NCI-H524 (cell line): ENCODE results near the gene MIB2.
A peak's percentile ranks its signal among the peaks of the same experiment; 100 is the strongest.
"Not testable (repeated sequence)": the region's sequence is repeated elsewhere in the genome, so short reads cannot be mapped to it uniquely, and the experiment has no call there.

ENCODE experiments used
- DNase-seq, 2 experiments: peaks; one replicate each; lab custom pipeline; 2025; lab: John Stamatoyannopoulos, UW

The MIB2 gene

DNA sequence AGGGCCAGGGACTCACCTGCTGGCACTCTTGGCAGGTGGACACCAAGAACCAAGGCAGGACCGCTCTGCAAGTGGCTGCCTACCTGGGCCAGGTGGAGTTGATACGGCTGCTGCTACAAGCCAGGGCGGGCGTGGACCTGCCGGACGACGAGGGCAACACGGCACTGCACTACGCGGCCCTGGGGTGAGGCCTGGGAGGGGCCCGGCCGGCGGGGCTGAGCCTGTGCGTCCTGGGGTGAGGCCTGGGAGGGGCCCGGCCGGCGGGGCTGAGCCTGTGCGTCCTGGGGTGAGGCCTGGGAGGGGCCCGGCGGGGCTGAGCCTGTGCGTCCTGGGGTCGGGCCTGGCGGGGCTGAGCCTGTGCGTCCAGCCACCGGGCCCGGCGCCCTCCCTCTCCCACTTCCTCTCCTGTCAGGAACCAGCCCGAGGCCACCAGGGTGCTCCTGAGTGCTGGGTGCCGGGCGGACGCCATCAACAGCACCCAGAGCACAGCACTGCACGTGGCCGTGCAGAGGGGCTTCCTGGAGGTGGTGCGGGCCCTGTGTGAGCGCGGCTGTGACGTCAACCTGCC lies 12.0 kb downstream of the MIB2 start:
- DNase-seq = no peak

- no peak for DNase-seq
Measured at GRCh38 chr1:1627829-1628753, 12.8 kb downstream of the MIB2 start.

DNA sequence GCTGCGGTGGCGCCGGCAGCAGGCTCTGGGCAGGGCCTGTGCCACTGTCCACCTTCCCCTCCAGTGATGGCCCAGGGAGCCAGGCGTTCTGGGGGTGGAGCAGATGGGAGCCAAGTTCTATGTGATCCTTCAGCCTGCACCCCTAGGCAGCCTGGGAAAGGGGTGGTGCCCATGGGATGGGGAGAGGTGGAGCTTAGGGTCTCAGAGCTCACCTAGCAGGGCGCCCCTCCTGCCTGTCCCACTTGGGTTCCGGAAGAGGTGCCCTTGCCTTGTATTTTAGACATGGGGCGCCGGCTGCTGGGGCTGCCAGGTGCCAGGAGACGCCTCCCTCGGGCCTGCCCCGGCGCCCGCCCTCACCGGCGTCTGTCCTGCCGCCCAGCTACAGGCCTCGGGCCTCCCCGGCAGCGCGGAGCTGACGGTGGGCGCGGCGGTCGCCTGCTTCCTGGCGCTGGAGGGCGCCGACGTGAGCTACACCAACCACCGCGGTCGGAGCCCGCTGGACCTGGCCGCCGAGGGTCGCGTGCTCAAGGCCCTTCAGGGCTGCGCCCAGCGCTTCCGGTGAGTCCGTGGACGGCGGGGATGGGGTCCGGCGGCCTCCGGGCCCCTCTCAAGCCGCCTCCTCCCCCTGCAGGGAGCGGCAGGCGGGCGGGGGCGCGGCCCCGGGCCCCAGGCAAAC lies 13.6 kb downstream of the MIB2 start:
- DNase-seq = no peak

GRCh38 chr1:1629430-1630190 lies 14.3 kb downstream of the MIB2 start:
- no peak for DNase-seq

GRCh38 chr1:1630191-1630964 lies 15.1 kb downstream of the MIB2 start:
- DNase-seq = peak; percentile 80 to 93

GRCh38 chr1:1630965-1631781 lies 15.9 kb downstream of the MIB2 start:
- DNase-seq = no peak

- DNase-seq = peak in 1 of 2 experiments; percentile 30
Measured at GRCh38 chr1:1631782-1632420, 16.6 kb downstream of the MIB2 start, which contains the start of gene MMP23B. Gene MMP23B (plus strand): TSS chr1:1632173. CDS start chr1:1632219, 46 bp downstream.

- DNase-seq = not testable (repeated sequence)
Measured at GRCh38 chr1:1633409-1633808, 18.1 kb downstream of the MIB2 start.

DNA sequence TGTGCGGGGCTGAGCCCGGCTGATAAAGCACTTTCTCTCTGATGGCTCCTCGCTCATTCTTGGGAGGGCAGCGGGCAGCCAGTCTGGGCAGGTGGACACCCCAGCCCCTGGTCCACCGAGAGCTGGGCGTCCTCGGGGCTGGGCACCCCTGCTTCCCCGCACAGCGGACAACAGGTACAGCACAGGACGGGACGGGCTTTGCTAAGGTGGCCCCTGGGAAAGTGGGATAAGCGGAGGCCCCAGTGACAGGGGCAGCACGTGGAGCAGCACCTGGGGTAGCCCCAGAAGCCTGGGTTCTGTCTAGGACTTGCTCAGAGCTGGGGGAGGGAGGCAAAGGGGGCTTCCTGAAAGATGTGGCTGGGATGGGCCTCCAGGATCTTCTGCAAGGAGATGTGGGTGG lies 19.3 kb downstream of the MIB2 start:
- not testable (repeated sequence) for DNase-seq

GRCh38 chr1:1636621-1637478 lies 21.6 kb downstream of the MIB2 start:
- not testable (repeated sequence) for DNase-seq

- not testable (repeated sequence) for DNase-seq
Measured at GRCh38 chr1:1637479-1637875, 22.2 kb downstream of the MIB2 start.

DNA sequence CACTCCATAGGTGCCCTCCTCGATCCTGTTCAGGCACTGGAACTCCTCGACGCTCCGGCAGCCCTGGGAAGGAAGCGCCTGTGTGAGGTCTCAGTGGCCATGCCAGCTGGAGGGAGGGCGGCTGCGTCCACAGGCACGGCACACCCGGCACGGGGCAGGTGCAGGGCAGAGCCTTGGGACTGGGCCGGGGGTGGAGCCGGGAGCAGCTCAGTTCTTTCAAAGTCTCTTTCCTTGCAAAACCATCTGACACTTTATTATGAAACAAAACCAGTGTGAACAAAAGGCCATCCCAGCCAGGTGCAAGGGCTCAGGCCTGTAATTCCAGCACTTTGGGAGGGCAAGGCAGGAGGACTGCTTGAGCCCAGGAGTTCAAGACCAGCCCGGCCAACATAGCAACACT lies 23.2 kb downstream of the MIB2 start:
- not testable (repeated sequence) for DNase-seq

DNA sequence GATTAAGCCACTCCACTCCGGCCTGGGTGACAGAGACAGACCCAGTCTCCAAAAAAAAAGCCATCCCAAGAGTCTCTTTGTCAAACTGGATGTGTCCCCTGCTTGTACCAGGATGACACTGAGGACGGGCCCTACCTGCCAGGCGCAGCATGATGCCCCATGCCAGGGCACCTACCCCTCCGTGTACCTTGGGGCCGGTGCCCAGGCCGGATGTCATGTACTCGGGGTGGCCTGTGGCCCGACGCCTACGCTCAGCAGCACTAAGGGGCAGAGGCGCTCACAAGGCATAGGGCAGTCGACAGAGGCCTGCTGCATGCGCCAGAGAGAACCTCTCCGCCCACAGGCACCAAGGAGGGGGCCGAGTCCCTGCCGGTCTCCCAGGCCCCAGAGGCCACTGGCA lies 24.1 kb downstream of the MIB2 start:
- DNase-seq = not testable (repeated sequence)

- not testable (repeated sequence) for DNase-seq
Measured at GRCh38 chr1:1640081-1640480, 24.8 kb downstream of the MIB2 start.

DNA sequence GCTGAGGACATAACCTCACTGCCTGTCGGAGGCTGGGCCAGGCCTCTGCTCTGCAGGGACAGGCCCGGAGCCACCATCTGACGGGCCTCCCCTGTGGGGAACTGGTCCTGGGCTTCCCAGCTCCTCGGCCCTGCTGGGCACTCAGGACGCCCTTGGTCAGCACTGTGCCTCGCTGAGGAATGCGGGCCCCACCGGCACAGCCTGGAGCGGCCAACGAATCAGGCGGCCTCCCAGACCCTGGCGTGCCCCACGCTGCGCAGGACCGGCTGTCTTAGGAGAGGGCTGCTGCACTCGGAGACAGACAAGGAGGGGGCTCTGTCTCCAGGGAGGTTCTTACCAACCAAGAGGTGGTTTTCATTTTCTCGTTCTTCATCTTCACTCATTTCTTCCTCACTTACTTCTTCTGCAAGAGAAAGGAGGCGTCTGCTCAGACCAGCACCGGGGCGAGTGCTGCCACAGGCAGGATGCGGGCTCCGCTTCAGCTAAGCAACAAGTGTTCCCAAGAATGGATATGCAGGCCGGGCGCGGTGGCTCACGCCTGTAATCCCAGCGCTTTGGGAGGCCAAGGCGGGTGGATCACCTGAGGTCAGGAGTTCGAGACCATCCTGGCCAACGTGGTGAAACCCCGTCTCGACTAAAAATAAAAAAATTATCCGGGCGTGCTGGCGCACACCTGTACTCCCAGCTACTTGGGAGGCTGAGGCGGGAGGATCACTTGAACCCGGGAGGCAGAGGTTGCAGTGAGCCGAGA lies 25.6 kb downstream of the MIB2 start:
- DNase-seq = not testable (repeated sequence)

- DNase-seq = not testable (repeated sequence)
Measured at GRCh38 chr1:1646326-1646725, 31.0 kb downstream of the MIB2 start.

- DNase-seq = not testable (repeated sequence)
Measured at GRCh38 chr1:1647567-1648241, 32.4 kb downstream of the MIB2 start.
